ENCODE data around the gene IVNS1ABP. TPM values are rescaled to one million over a fixed set of nuclear protein-coding genes. Genes with fewer than 3 reads are reported as not detected.

The IVNS1ABP gene
- total and polyA plus RNA-seq, 12 donors: 26.0 to 132 (median 64.2) TPM

GRCh38 chr1:185293967-185294542, 23.0 kb downstream of the IVNS1ABP start:
- H3K4me1 ChIP-seq: peaks cover 0 to 17% (median 10%) of the 10 kb centered on the region in 9 donors
- H3K36me3 ChIP-seq: peaks cover 0 to 64% (median 31%) of the 10 kb centered on the region in 9 donors
- 96 to 97% methylated on average over 1 of the region's 1 CpG for WGBS, 2 donors
- intact Hi-C loops (cut with DNase I): no loop called here
- DNase-seq (no peak), ATAC-seq (no peak)
- no peak for TF ChIP-seq CTCF (IDR thresholded peaks at IDR 0.05)
- H3K27me3 ChIP-seq: no peaks in the 10 kb centered on the region
- no peak overlapping the region for H3K4me3 ChIP-seq
- H3K9me3 ChIP-seq: no peaks in the 10 kb centered on the region
- no peak overlapping the region for H3K27ac ChIP-seq

GRCh38 chr1:185292237-185292636, 24.8 kb downstream of the IVNS1ABP start:
- TF ChIP-seq CTCF (IDR thresholded peaks at IDR 0.05): no peak
- Histone ChIP-seq H3K9me3 (no peaks in the 10 kb centered on the region), H3K4me3 (no peak overlapping the region), H3K36me3 (peaks cover 0 to 46% (median 13%) of the 10 kb centered on the region in 9 donors), H3K4me1 (peaks cover 0 to 32% (median 10%) of the 10 kb centered on the region in 9 donors), H3K27me3 (no peaks in the 10 kb centered on the region), H3K27ac (peak overlapping the region in 3 of 10 donors; percentile 21 to 57 (median 45))
- intact Hi-C loops (cut with DNase I): no loop called here
- DNase-seq (no peak), ATAC-seq (peak in 7 of 8 donors; percentile 10 to 57 (median 40))
- 77 to 82% methylated on average over 5 of the region's 5 CpGs for WGBS, 2 donors

GRCh38 chr1:185291652-185292051, 25.4 kb downstream of the IVNS1ABP start:
- no peak for DNase-seq
- Histone ChIP-seq H3K9me3 (peaks cover 0 to 2% (median 0%) of the 10 kb centered on the region in 11 donors), H3K27ac (peak overlapping the region in 1 of 10 donors; percentile 15), H3K27me3 (no peaks in the 10 kb centered on the region), H3K4me1 (peaks cover 0 to 32% (median 10%) of the 10 kb centered on the region in 9 donors), H3K4me3 (no peak overlapping the region), H3K36me3 (peaks cover 0 to 40% (median 8%) of the 10 kb centered on the region in 9 donors)
- intact Hi-C loops (cut with DNase I): no loop called here
- no peak for TF ChIP-seq CTCF (IDR thresholded peaks at IDR 0.05)
- peak in 1 of 8 donors; percentile 25 for ATAC-seq
- WGBS, 2 donors: 87 to 91% methylated on average over 1 of the region's 1 CpG

- no peak for TF ChIP-seq CTCF (IDR thresholded peaks at IDR 0.05)
- no peaks in the 10 kb centered on the region for H3K27me3 ChIP-seq
- H3K27ac ChIP-seq: no peak overlapping the region
- peaks cover 0 to 35% (median 3%) of the 10 kb centered on the region in 9 donors for H3K36me3 ChIP-seq
- H3K4me1 ChIP-seq: peaks cover 0 to 32% (median 10%) of the 10 kb centered on the region in 9 donors
- H3K4me3 ChIP-seq: no peak overlapping the region
- no peak for DNase-seq
- intact Hi-C loops (cut with DNase I): no loop called here
- WGBS, 2 donors: 89 to 90% methylated on average over 1 of the region's 1 CpG
- peaks cover 0 to 5% (median 0%) of the 10 kb centered on the region in 11 donors for H3K9me3 ChIP-seq
- no peak for ATAC-seq
These were observed 25.9 kb downstream of the IVNS1ABP start for GRCh38 chr1:185291159-185291558.

Measured in heart right ventricle (tissue), 16 donors.